ENCODE results near the gene PDE1A.

- no peak for TF ChIP-seq REST (IDR thresholded peaks at IDR 0.05; ENCODE audit: insufficient read depth in 1 of 2, low read depth in 2 of 2, low read length in 2 of 2)
- no peak for TF ChIP-seq TAF1 (IDR thresholded peaks at IDR 0.05; ENCODE audit: borderline replicate concordance, insufficient read depth, low read length)
- TF ChIP-seq SIN3A (IDR thresholded peaks at IDR 0.05; ENCODE audit: borderline replicate concordance, insufficient read depth, low read length) = no peak
Observed at GRCh38 chr2:182248898-182249297, 177.9 kb downstream of the PDE1A start.
